Osteoblast (primary cell): ENCODE results near the gene PSMD1. TPM values are rescaled to one million over a fixed set of nuclear protein-coding genes. Genes with fewer than 3 reads are reported as not detected.

Experiments
- DNase-seq: peaks from one replicate; pipeline ENCODE4 v3.0.0; 2011; ENCODE audit warnings: low spot score, mixed read lengths; ENCODE audit not compliant: insufficient read length; ENCODE audit errors: missing footprints
- H2AFZ ChIP-seq: 2 replicates; pipeline ENCODE4 v1.6.0; 2011; ENCODE audit warnings: mild to moderate bottlenecking, low read length
- H3K27ac ChIP-seq: 2 replicates; pipeline ENCODE4 v1.5.1; 2011; ENCODE audit warnings: mild to moderate bottlenecking, low read depth, low read length, moderate library complexity
- H3K27me3 ChIP-seq: 2 replicates; pipeline ENCODE4 v1.6.0; 2012; ENCODE audit warnings: mild to moderate bottlenecking, control low read depth, inconsistent platforms, low read length, moderate library complexity; ENCODE audit not compliant: insufficient read depth
- H3K36me3 ChIP-seq: 2 replicates; pipeline ENCODE4 v1.5.1; 2011; ENCODE audit warnings: mild to moderate bottlenecking, low read length, control low read depth, moderate library complexity; ENCODE audit not compliant: insufficient read depth
- H3K4me1 ChIP-seq: 2 replicates; pipeline ENCODE4 v1.5.1; 2011; ENCODE audit warnings: mild to moderate bottlenecking, low read length, control low read depth, moderate library complexity; ENCODE audit not compliant: insufficient read depth
- H3K4me2 ChIP-seq: 2 replicates; pipeline ENCODE4 v1.6.0; 2011; ENCODE audit warnings: mild to moderate bottlenecking, low read length; ENCODE audit not compliant: insufficient read depth
- H3K4me3 ChIP-seq: fragments of 200-600 bp; sonication (generic); 3 replicates; pipeline ENCODE4 v1.5.1; 2012; ENCODE audit warnings: mild to moderate bottlenecking, low read length, inconsistent platforms; ENCODE audit not compliant: insufficient read depth
- H3K79me2 ChIP-seq: 2 replicates; pipeline ENCODE4 v1.6.0; 2012; ENCODE audit warnings: mild to moderate bottlenecking, low read length, control low read depth, inconsistent platforms; ENCODE audit not compliant: insufficient read depth
- H3K9me3 ChIP-seq: 2 replicates; pipeline ENCODE4 v1.5.1; 2011; ENCODE audit warnings: low read depth, low read length, control low read depth
- H4K20me1 ChIP-seq: 2 replicates; pipeline ENCODE4 v1.6.0; 2012; ENCODE audit warnings: mild to moderate bottlenecking, low read length, control low read depth; ENCODE audit not compliant: insufficient read depth
- CTCF ChIP-seq: IDR thresholded peaks from 2 replicates; pipeline ENCODE4 v1.5.1; 2011; ENCODE audit warnings: mild to moderate bottlenecking, low read depth, low read length, moderate library complexity; ENCODE audit errors: extremely low read depth
- total RNA-seq: library from RNA; depleted of rRNA; stranded (reverse); fragments of >200 nt; gene quantifications from 2 replicates; pipeline ENCODE4 v1.2.3, GENCODE V29; 2012

PSMD1 gene
- total RNA-seq, 1 donor, result 112 TPM

GRCh38 chr2:231185050-231185725 is 128.5 kb downstream of the PSMD1 start:
- peak; percentile 55 for DNase-seq
- no peaks in the 10 kb centered on the region for H3K27me3 ChIP-seq
- H4K20me1 ChIP-seq, result no peaks in the 10 kb centered on the region
- no peak for TF ChIP-seq CTCF
- H3K4me3 ChIP-seq, result no peak overlapping the region
- no peaks in the 10 kb centered on the region for H3K79me2 ChIP-seq
- no peak overlapping the region for H3K27ac ChIP-seq
- H3K9me3 ChIP-seq, result no peaks in the 10 kb centered on the region
- H2AFZ ChIP-seq, result peak overlapping the region; percentile 29
- no peaks in the 10 kb centered on the region for H3K36me3 ChIP-seq
- H3K4me1 ChIP-seq, result peaks cover 19% of the 10 kb centered on the region
- no peak overlapping the region for H3K4me2 ChIP-seq

- Histone ChIP-seq H3K36me3 (no peaks in the 10 kb centered on the region), H4K20me1 (no peaks in the 10 kb centered on the region), H3K9me3 (no peaks in the 10 kb centered on the region), H3K27me3 (no peaks in the 10 kb centered on the region), H3K4me1 (peaks cover 26% of the 10 kb centered on the region), H3K79me2 (no peaks in the 10 kb centered on the region), H3K4me2 (no peak overlapping the region), H3K4me3 (no peak overlapping the region), H2AFZ (peak overlapping the region; percentile 31), H3K27ac (no peak overlapping the region)
- DNase-seq, result peak; percentile 42
- no peak for TF ChIP-seq CTCF
Observed at GRCh38 chr2:231185886-231186285, 129.2 kb downstream of the PSMD1 start.

GRCh38 chr2:231186325-231186724 is 129.7 kb downstream of the PSMD1 start:
- Histone ChIP-seq H3K79me2 (no peaks in the 10 kb centered on the region), H3K27ac (no peak overlapping the region), H3K9me3 (no peaks in the 10 kb centered on the region), H3K4me2 (no peak overlapping the region), H3K27me3 (no peaks in the 10 kb centered on the region), H3K4me1 (peaks cover 31% of the 10 kb centered on the region), H4K20me1 (no peaks in the 10 kb centered on the region), H3K4me3 (no peak overlapping the region), H3K36me3 (no peaks in the 10 kb centered on the region), H2AFZ (no peak overlapping the region)
- TF ChIP-seq CTCF, result no peak
- no peak for DNase-seq

GRCh38 chr2:231187736-231188505 is 131.3 kb downstream of the PSMD1 start:
- Histone ChIP-seq H3K79me2 (no peaks in the 10 kb centered on the region), H3K27me3 (no peaks in the 10 kb centered on the region), H3K9me3 (no peaks in the 10 kb centered on the region), H3K4me3 (no peak overlapping the region), H2AFZ (peak overlapping the region; percentile 44), H3K36me3 (no peaks in the 10 kb centered on the region), H3K27ac (peak overlapping the region; percentile 49), H4K20me1 (no peaks in the 10 kb centered on the region), H3K4me1 (peaks cover 33% of the 10 kb centered on the region), H3K4me2 (no peak overlapping the region)
- TF ChIP-seq CTCF, result no peak
- DNase-seq, result peak; percentile 78
